ENCODE results near the gene PIN4. TPM values are rescaled to one million over a fixed set of nuclear protein-coding genes. Genes with fewer than 3 reads are reported as not detected.
"Not testable (repeated sequence)": the region's sequence is repeated elsewhere in the genome, so short reads cannot be mapped to it uniquely, and the experiment has no call there.

The PIN4 gene
- total RNA-seq, 1 donor = 6.9 TPM

DNA sequence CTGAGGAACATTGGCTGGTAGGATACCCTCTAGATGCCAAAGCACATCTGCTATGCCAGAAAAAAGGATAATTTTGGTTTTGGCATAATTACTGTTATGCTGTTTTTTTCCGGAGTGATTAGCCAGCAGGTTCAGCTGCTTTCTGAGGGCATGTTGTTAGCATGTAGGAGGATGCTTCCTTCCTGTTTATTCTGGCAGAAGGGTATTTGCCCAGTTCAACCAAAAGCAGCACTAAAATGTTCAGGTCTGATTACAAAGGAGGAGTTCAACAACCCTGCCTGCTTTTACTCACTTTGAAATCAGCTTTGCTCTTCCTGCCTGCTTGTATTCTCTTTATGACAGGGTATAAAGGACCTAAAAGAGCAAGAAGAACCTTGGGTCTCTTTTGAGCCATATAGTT lies 35.4 kb downstream of the PIN4 start:
- TF ChIP-seq, protein P1, sequence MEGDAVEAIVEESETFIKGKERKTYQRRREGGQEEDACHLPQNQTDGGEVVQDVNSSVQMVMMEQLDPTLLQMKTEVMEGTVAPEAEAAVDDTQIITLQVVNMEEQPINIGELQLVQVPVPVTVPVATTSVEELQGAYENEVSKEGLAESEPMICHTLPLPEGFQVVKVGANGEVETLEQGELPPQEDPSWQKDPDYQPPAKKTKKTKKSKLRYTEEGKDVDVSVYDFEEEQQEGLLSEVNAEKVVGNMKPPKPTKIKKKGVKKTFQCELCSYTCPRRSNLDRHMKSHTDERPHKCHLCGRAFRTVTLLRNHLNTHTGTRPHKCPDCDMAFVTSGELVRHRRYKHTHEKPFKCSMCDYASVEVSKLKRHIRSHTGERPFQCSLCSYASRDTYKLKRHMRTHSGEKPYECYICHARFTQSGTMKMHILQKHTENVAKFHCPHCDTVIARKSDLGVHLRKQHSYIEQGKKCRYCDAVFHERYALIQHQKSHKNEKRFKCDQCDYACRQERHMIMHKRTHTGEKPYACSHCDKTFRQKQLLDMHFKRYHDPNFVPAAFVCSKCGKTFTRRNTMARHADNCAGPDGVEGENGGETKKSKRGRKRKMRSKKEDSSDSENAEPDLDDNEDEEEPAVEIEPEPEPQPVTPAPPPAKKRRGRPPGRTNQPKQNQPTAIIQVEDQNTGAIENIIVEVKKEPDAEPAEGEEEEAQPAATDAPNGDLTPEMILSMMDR (IDR thresholded peaks at IDR 0.05; ENCODE audit: insufficient read depth, low read depth, low read length) = no peak
- no peak for DNase-seq (ENCODE audit: low read depth)
- no peak overlapping the region for H3K4me3 ChIP-seq (ENCODE audit: low read depth, low read length)

DNA sequence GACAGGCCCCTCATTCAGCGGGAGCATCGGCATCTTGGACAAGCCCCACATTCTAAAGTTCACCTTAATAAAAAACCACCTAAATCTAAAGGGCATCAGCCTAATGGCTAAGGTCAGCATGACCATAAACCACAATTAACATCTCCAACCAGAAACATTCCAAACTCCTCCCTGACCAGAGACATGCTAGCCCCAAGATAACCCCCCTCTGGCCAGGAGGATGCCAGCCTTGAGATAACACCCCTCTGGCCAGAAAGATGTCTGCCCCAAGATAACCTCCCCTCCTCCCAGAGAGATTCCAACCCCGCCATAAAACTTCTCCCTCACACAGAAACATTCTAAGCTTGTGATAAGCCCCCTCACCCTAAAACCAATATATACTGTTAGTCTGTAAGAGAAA lies 38.8 kb downstream of the PIN4 start:
- H3K4me3 ChIP-seq (ENCODE audit: low read depth, low read length); DNase-seq (ENCODE audit: low read depth): not testable (repeated sequence)

DNA sequence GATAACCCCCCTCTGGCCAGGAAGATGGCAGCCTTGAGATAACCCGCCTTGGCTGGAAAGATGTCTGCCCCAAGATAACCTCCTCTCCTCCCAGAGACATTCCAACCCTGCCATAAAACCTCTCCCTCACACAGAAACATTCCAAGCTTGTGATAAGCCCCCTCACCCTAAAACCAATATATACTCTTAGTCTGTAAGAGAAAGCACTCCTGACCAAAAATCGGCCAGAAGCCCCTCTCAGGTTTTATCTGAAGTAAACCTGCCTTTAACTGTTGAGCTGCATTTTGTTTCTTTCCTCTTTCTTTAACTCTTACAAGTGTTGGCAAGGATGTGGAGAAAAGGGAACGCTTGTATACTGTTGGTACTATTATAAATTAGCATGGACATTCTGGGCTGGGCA lies 48.7 kb downstream of the PIN4 start:
- TF ChIP-seq, protein P1 (IDR thresholded peaks at IDR 0.05; ENCODE audit: insufficient read depth, low read depth, low read length) = no peak
- DNase-seq (ENCODE audit: low read depth) = no peak
- H3K4me3 ChIP-seq (ENCODE audit: low read depth, low read length) = no peak overlapping the region

DNA sequence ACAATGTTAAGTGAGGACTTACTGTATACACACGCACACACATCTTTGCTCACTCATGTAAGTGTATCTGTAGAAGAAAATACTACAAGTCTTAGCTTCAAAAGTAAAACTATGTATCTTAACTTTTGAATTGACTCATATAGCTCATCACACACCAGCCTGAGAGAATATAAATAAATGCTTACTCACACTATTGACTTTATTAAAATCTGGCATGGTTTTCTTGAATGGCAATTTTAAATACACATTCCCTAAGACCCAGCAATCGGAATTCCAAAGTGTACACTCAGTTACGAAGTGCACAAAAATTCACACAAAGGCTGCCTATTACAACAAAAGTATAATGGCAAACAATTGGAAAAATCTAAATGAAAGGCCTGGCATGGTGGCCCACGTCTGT lies 55.3 kb downstream of the PIN4 start:
- no peak overlapping the region for H3K4me3 ChIP-seq (ENCODE audit: low read depth, low read length)
- TF ChIP-seq, protein P1 (IDR thresholded peaks at IDR 0.05; ENCODE audit: insufficient read depth, low read depth, low read length) = no peak
- no peak for DNase-seq (ENCODE audit: low read depth)

DNA sequence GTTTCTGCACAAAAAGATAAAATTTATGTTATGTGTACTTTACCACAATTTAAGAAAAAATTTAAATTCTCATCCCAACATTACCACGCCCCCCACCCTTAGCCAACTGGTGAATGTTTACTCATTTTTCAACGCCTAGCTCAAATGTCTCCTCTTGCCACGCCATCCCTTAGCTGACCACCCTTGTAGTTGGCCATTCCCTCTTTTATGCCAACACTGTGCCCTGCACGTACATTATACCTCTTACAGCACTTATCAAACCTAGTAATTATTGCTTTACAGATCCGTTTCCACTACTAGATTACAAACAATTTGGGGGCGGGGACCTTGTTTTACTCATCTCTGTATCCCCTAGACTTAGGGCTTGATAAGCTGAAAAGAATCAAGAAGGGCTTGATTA lies 56.6 kb downstream of the PIN4 start:
- TF ChIP-seq, protein P1 (IDR thresholded peaks at IDR 0.05; ENCODE audit: insufficient read depth, low read depth, low read length) = no peak
- H3K4me3 ChIP-seq (ENCODE audit: low read depth, low read length) = peak overlapping the region; percentile 50
- no peak for DNase-seq (ENCODE audit: low read depth)

DNA sequence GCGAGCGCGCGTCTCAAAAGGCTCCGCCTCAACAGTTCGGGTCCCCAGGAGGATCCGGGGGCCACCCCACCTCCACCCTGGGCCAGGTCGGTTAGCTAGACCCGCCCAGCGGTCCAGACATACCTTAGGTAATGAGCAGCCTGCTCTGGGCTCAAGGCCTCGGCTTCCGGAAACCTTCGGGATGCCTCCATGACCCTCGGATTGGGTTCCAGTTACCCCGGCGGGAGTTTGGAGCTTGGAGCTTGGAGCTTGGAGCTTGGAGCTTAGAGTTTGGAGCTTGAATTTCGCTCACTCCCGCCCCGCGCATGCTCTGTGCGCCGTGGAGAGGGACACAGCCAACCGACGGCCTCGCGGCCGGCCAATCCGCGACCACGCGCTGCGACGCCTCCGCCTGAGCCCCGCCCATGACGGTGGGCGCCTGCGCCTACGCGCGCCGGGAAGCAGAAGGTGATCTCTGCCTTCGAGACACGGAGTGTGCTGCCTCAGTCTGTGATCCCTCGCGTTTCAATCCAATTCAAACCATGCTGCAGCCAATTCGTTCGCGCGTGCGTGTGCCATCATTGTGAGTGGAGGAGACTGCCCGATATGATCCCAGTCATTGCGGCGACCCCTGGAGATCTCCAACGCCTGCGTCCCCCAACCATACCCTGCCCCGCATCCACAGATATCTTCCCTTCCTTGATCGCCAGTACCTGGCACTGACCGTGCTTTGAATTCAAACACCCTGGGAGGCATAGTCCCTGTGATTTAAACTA lies 57.3 kb downstream of the PIN4 start, which contains the start of gene ERCC6L:
Gene ERCC6L (minus strand): TSS at position 307 of the 755 bp plus-strand sequence. CDS start 116 bp downstream, at position 191.
- H3K4me3 ChIP-seq (ENCODE audit: low read depth, low read length) = peak within 1 kb of the TSS; percentile 50
- TF ChIP-seq, protein P1 (IDR thresholded peaks at IDR 0.05; ENCODE audit: insufficient read depth, low read depth, low read length) = no peak
- peak; percentile 81 for DNase-seq (ENCODE audit: low read depth)

DNA sequence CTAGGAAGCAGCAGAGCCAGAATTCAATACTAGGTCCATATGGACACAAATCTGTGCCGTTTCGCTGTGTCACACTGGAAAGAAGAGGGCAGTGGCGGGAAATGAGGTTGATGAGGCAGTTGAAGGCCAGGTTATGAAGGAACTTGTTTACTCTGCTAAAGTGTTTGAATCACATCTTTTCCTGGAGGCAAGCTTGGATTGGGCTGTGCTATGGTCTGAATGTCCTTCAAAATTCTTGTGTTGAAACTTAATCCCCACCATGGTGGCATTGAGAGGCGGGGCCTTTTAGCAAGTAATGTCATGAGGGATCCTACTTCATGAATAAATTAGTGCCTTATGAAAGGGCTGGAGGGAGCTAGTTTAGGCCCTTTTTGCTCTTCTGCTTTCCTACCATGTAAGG lies 59.4 kb downstream of the PIN4 start:
- no peak for DNase-seq (ENCODE audit: low read depth)
- no peak overlapping the region for H3K4me3 ChIP-seq (ENCODE audit: low read depth, low read length)
- TF ChIP-seq, protein P1 (IDR thresholded peaks at IDR 0.05; ENCODE audit: insufficient read depth, low read depth, low read length) = no peak
